Measurements from ENCODE around the gene CARMIL3. TPM values are rescaled to one million over a fixed set of nuclear protein-coding genes. Genes with fewer than 3 reads are reported as not detected.

Gene CARMIL3
- total and polyA plus RNA-seq, 4 experiments from 2014 or later: 0.15 to 0.22 TPM; not detected in 2

- H3K9me3 Mint-ChIP-seq: no peaks in the 10 kb centered on the region
- peaks cover 8 to 21% (median 13%) of the 10 kb centered on the region in 4 donors for H3K4me1 Mint-ChIP-seq
- Histone ChIP-seq H3K27me3 (ENCODE audit: insufficient read depth, low read length) (no peaks in the 10 kb centered on the region), H3K9me3 (ENCODE audit: control insufficient read depth in 1 of 2, low read length in 2 of 2) (no peaks in the 10 kb centered on the region), H3K4me1 (ENCODE audit: insufficient read depth, low read length) (peaks cover 14% of the 10 kb centered on the region), H3K27ac (ENCODE audit: low read depth, low read length) (no peak overlapping the region), H3K4me3 (ENCODE audit: low read length in 2 of 2) (no peak overlapping the region), H3K36me3 (ENCODE audit: insufficient read depth, low read length) (no peaks in the 10 kb centered on the region)
- no peaks in the 10 kb centered on the region for H3K36me3 Mint-ChIP-seq
- no peak overlapping the region for H3K4me3 Mint-ChIP-seq
- intact Hi-C loops (cut with micrococcal nuclease): no loop called here
- no peaks in the 10 kb centered on the region for H3K27me3 Mint-ChIP-seq
- ChIA-PET POLR2A (ENCODE audit: partially characterized antibody) (interaction anchor here (1.5 kb wide), 1 partner anchor 70 kb away, joined by 3 read pairs; the partner anchor contains the start of gene PSME2), CTCF (ENCODE audit: partially characterized antibody) (interaction anchor here (1.9 to 12.1 kb wide), 3 partner anchors 16 to 32 kb away, joined by 8 to 168 read pairs (median 8); partner anchors contain the start of gene PCK2)
- DNase-seq: no peak
- peak overlapping the region in 1 of 7 donors; percentile 74 for H3K27ac Mint-ChIP-seq
Measured at GRCh38 chr14:24077086-24077485, 25.3 kb downstream of the CARMIL3 start.

- POLR2A ChIA-PET (ENCODE audit: partially characterized antibody): no interaction called here
- Mint-ChIP-seq H3K4me3 (no peak overlapping the region), H3K9me3 (no peaks in the 10 kb centered on the region), H3K4me1 (peaks cover 10 to 27% (median 15%) of the 10 kb centered on the region in 4 donors), H3K36me3 (no peaks in the 10 kb centered on the region), H3K27me3 (no peaks in the 10 kb centered on the region), H3K27ac (peak overlapping the region in 2 of 7 donors; percentile 30 to 50)
- Histone ChIP-seq H3K9me3 (ENCODE audit: control insufficient read depth in 1 of 2, low read length in 2 of 2) (no peaks in the 10 kb centered on the region), H3K36me3 (ENCODE audit: insufficient read depth, low read length) (no peaks in the 10 kb centered on the region), H3K27me3 (ENCODE audit: insufficient read depth, low read length) (no peaks in the 10 kb centered on the region), H3K4me3 (ENCODE audit: low read length in 2 of 2) (no peak overlapping the region), H3K4me1 (ENCODE audit: insufficient read depth, low read length) (peaks cover 14% of the 10 kb centered on the region), H3K27ac (ENCODE audit: low read depth, low read length) (no peak overlapping the region)
- DNase-seq: no peak
- CTCF ChIA-PET (ENCODE audit: partially characterized antibody): interaction anchor here (3.2 to 12.1 kb wide), 3 partner anchors 15 to 31 kb away, joined by 8 to 168 read pairs (median 85); partner anchors contain the start of gene PCK2
- intact Hi-C loops (cut with micrococcal nuclease): no loop called here
Measured at GRCh38 chr14:24078146-24078545, 26.3 kb downstream of the CARMIL3 start.

- Mint-ChIP-seq H3K4me3 (peak overlapping the region in 4 of 8 donors; percentile 17 to 88 (median 72)), H3K27ac (peak overlapping the region in 4 of 7 donors; percentile 24 to 83 (median 48))
- POLR2A ChIA-PET (ENCODE audit: partially characterized antibody): interaction anchor here (1.2 to 6.1 kb wide), 7 partner anchors 15 to 136 kb away, joined by 4 to 81 read pairs (median 25); partner anchors contain the start of genes DCAF11, EMC9, IRF9 and MDP1
Measured at GRCh38 chr14:24079491-24080141, 27.8 kb downstream of the CARMIL3 start.

GRCh38 chr14:24080142-24080530, 28.3 kb downstream of the CARMIL3 start:
- Mint-ChIP-seq H3K36me3 (no peaks in the 10 kb centered on the region), H3K9me3 (peaks cover 0 to 3% (median 0%) of the 10 kb centered on the region in 8 donors), H3K4me1 (peaks cover 10 to 27% (median 15%) of the 10 kb centered on the region in 4 donors), H3K4me3 (peak overlapping the region; percentile 63 to 90 (median 86)), H3K27ac (peak overlapping the region in 6 of 7 donors; percentile 29 to 92 (median 72)), H3K27me3 (no peaks in the 10 kb centered on the region)
- no peaks in the 10 kb centered on the region for H3K36me3 ChIP-seq (ENCODE audit: insufficient read depth, low read length)
- intact Hi-C loops (cut with micrococcal nuclease): loop anchor here (10.0 kb wide), 1 partner anchor 95 kb away; the partner anchor contains the start of gene DHRS4L2
- DNase-seq: no peak
- no peak overlapping the region for H3K27ac ChIP-seq (ENCODE audit: low read depth, low read length)
- ChIA-PET POLR2A (ENCODE audit: partially characterized antibody) (interaction anchor here (0.8 to 6.1 kb wide), 18 partner anchors 9 to 213 kb away, joined by 3 to 81 read pairs (median 12); partner anchors contain the start of genes CARMIL3, CPNE6, DCAF11 and EMC9), CTCF (ENCODE audit: partially characterized antibody) (interaction anchor here (1.0 to 12.1 kb wide), 9 partner anchors 12 to 230 kb away, joined by 4 to 168 read pairs (median 5); partner anchors contain the start of genes IRF9, LTB4R2 and PCK2)
- H3K9me3 ChIP-seq (ENCODE audit: control insufficient read depth in 1 of 2, low read length in 2 of 2): no peaks in the 10 kb centered on the region
- H3K4me1 ChIP-seq (ENCODE audit: insufficient read depth, low read length): peaks cover 14% of the 10 kb centered on the region
- no peaks in the 10 kb centered on the region for H3K27me3 ChIP-seq (ENCODE audit: insufficient read depth, low read length)
- no peak overlapping the region for H3K4me3 ChIP-seq (ENCODE audit: low read length in 2 of 2)

More at GRCh38 chr14:24079491-24080141, 27.8 kb downstream of the CARMIL3 start:
- no peaks in the 10 kb centered on the region for H3K9me3 Mint-ChIP-seq
- intact Hi-C loops (cut with micrococcal nuclease): loop anchor here (10.0 kb wide), 1 partner anchor 95 kb away; the partner anchor contains the start of gene DHRS4L2
- H3K9me3 ChIP-seq (ENCODE audit: control insufficient read depth in 1 of 2, low read length in 2 of 2): no peaks in the 10 kb centered on the region
- H3K36me3 ChIP-seq (ENCODE audit: insufficient read depth, low read length): no peaks in the 10 kb centered on the region
- H3K4me1 ChIP-seq (ENCODE audit: insufficient read depth, low read length): peaks cover 14% of the 10 kb centered on the region
- no peak overlapping the region for H3K4me3 ChIP-seq (ENCODE audit: low read length in 2 of 2)
- no peaks in the 10 kb centered on the region for H3K36me3 Mint-ChIP-seq
- H3K27ac ChIP-seq (ENCODE audit: low read depth, low read length): no peak overlapping the region
- no peak for DNase-seq
- H3K27me3 Mint-ChIP-seq: no peaks in the 10 kb centered on the region
- CTCF ChIA-PET (ENCODE audit: partially characterized antibody): interaction anchor here (0.6 to 12.1 kb wide), 10 partner anchors 9 to 231 kb away, joined by 3 to 168 read pairs (median 4); partner anchors contain the start of genes IRF9, LTB4R2 and PCK2
- peaks cover 10 to 27% (median 15%) of the 10 kb centered on the region in 4 donors for H3K4me1 Mint-ChIP-seq
- H3K27me3 ChIP-seq (ENCODE audit: insufficient read depth, low read length): no peaks in the 10 kb centered on the region

GRCh38 chr14:24080888-24081738, 29.3 kb downstream of the CARMIL3 start:
- Mint-ChIP-seq H3K27me3 (no peaks in the 10 kb centered on the region), H3K27ac (peak overlapping the region; percentile 64 to 92 (median 88)), H3K36me3 (no peaks in the 10 kb centered on the region), H3K4me1 (peaks cover 10 to 27% (median 15%) of the 10 kb centered on the region in 4 donors), H3K4me3 (peak overlapping the region; percentile 81 to 90 (median 87)), H3K9me3 (peaks cover 0 to 4% (median 0%) of the 10 kb centered on the region in 8 donors)
- intact Hi-C loops (cut with micrococcal nuclease): loop anchor here (1.0 to 10.0 kb wide), 4 partner anchors 9 to 348 kb away; partner anchors contain the start of genes CBLN3, DHRS4L2, KHNYN and PCK2
- Histone ChIP-seq H3K27me3 (ENCODE audit: insufficient read depth, low read length) (no peaks in the 10 kb centered on the region), H3K36me3 (ENCODE audit: insufficient read depth, low read length) (no peaks in the 10 kb centered on the region), H3K4me1 (ENCODE audit: insufficient read depth, low read length) (peaks cover 14% of the 10 kb centered on the region), H3K27ac (ENCODE audit: low read depth, low read length) (peak overlapping the region; percentile 50), H3K9me3 (ENCODE audit: control insufficient read depth in 1 of 2, low read length in 2 of 2) (no peaks in the 10 kb centered on the region), H3K4me3 (ENCODE audit: low read length in 2 of 2) (peak overlapping the region; percentile 39 to 60)
- CTCF ChIA-PET (ENCODE audit: partially characterized antibody): interaction anchor here (0.9 to 12.1 kb wide), 12 partner anchors 12 to 229 kb away, joined by 3 to 168 read pairs (median 4); partner anchors contain the start of genes IRF9, LTB4R2, PCK2 and TINF2
- DNase-seq: peak; percentile 64 to 77 (median 67)
- POLR2A ChIA-PET (ENCODE audit: partially characterized antibody): interaction anchor here (0.5 to 6.1 kb wide), 32 partner anchors 8 to 1864 kb away, joined by 3 to 81 read pairs (median 4); partner anchors contain the start of genes CARMIL3, CBLN3, CHMP4A and CPNE6

GRCh38 chr14:24081739-24082211, 30.0 kb downstream of the CARMIL3 start:
- peaks cover 10 to 27% (median 15%) of the 10 kb centered on the region in 4 donors for H3K4me1 Mint-ChIP-seq
- DNase-seq: no peak
- ChIA-PET POLR2A (ENCODE audit: partially characterized antibody) (interaction anchor here (0.6 to 6.1 kb wide), 27 partner anchors 9 to 519 kb away, joined by 3 to 81 read pairs (median 4); partner anchors contain the start of genes CARMIL3, CBLN3, CHMP4A and DCAF11), CTCF (ENCODE audit: partially characterized antibody) (interaction anchor here (1.1 to 12.1 kb wide), 6 partner anchors 12 to 161 kb away, joined by 3 to 168 read pairs (median 44); partner anchors contain the start of genes IRF9, PCK2 and TINF2)
- no peaks in the 10 kb centered on the region for H3K36me3 ChIP-seq (ENCODE audit: insufficient read depth, low read length)
- no peaks in the 10 kb centered on the region for H3K9me3 ChIP-seq (ENCODE audit: control insufficient read depth in 1 of 2, low read length in 2 of 2)
- H3K27ac ChIP-seq (ENCODE audit: low read depth, low read length): peak overlapping the region; percentile 50
- no peaks in the 10 kb centered on the region for H3K36me3 Mint-ChIP-seq
- H3K4me3 ChIP-seq (ENCODE audit: low read length in 2 of 2): peak overlapping the region in 1 of 2 donors; percentile 60
- H3K4me3 Mint-ChIP-seq: peak overlapping the region; percentile 80 to 87 (median 86)
- peak overlapping the region; percentile 61 to 91 (median 72) for H3K27ac Mint-ChIP-seq
- H3K27me3 Mint-ChIP-seq: no peaks in the 10 kb centered on the region
- H3K27me3 ChIP-seq (ENCODE audit: insufficient read depth, low read length): no peaks in the 10 kb centered on the region
- H3K9me3 Mint-ChIP-seq: peaks cover 0 to 4% (median 0%) of the 10 kb centered on the region in 8 donors
- intact Hi-C loops (cut with micrococcal nuclease): loop anchor here (1.0 to 10.0 kb wide), 4 partner anchors 9 to 348 kb away; partner anchors contain the start of genes CBLN3, DHRS4L2, KHNYN and PCK2
- peaks cover 14% of the 10 kb centered on the region for H3K4me1 ChIP-seq (ENCODE audit: insufficient read depth, low read length)
